Stomach (tissue), 9 donors: Measurements from ENCODE around the gene KHDRBS2. TPM values are rescaled to one million over a fixed set of nuclear protein-coding genes. Genes with fewer than 3 reads are reported as not detected.

Source experiments
- DNase-seq, 2 donors: peaks; one replicate each; pipeline versions ENCODE4 v3.0.0 to v3.0.0-alpha.2; 2013 to 2019
- H3K27ac ChIP-seq, 5 donors: fragments of 200-600 bp in 4 of 5; sonication (generic) in 4 of 5; one replicate each; pipeline ENCODE4 v1.5.1; 2013 to 2019; ENCODE audit warnings: mild to moderate bottlenecking in 1 of 5, moderate library complexity in 1 of 5
- H3K27me3 ChIP-seq, 3 donors: fragments of 200-600 bp; sonication (generic); one replicate each; pipeline ENCODE4 v1.5.1; 2017 to 2019; ENCODE audit warnings: mixed run types in 1 of 3
- H3K36me3 ChIP-seq, 4 donors: fragments of 200-600 bp; sonication (generic); 1 replicate in 3 of 4; 2 replicates in 1 of 4; pipeline ENCODE4 v1.5.1; 2016 to 2019
- H3K4me1 ChIP-seq, 4 donors: fragments of 200-600 bp; sonication (generic); one replicate each; pipeline ENCODE4 v1.5.1; 2016 to 2019
- H3K4me3 ChIP-seq, 4 donors: fragments of 200-600 bp; sonication (generic) in 3 of 4; one replicate each; pipeline ENCODE4 v1.5.1; 2016 to 2019; ENCODE audit warnings: mild to moderate bottlenecking in 1 of 4
- H3K9me3 ChIP-seq, 4 donors: fragments of 200-600 bp; sonication (generic); one replicate each; pipeline ENCODE4 v1.5.1; 2016 to 2019
- EP300 ChIP-seq: sonication (generic); formaldehyde crosslinking; IDR thresholded peaks from one replicate; pipeline ENCODE4 v1.6.1; 2017; ENCODE audit warnings: antibody characterized with exemption
- POLR2A ChIP-seq, 4 donors: fragments of 450-650 bp; IDR thresholded peaks; one replicate each; pipeline ENCODE4 v1.6.1; 2016; ENCODE audit warnings: antibody characterized with exemption in 4 of 4, control low read depth in 2 of 4, mild to moderate bottlenecking in 1 of 4, moderate library complexity in 1 of 4
- POLR2AphosphoS5 ChIP-seq, 3 donors: sonication (generic); formaldehyde crosslinking; IDR thresholded peaks; one replicate each; pipeline ENCODE4 v1.6.1; 2016; ENCODE audit warnings: antibody characterized with exemption in 3 of 3
- WGBS, 5 donors: extraction: QIAGEN DNeasy Blood & Tissue Kit in 3 of 5; methylation state at CpG; one replicate each; pipeline versions ENCODE4 v1.1.5 to v1.1.7; 2013 to 2018; 5-methylcytosine and 5-hydroxymethylcytosine counted together
- intact Hi-C: fragments of 100-400 bp; cut with DNase I; formaldehyde crosslinking; loops from one replicate; pipeline ENCODE4 v1.15.1; 2023; ENCODE audit warnings: low total_unique reads
- polyA plus RNA-seq, 3 donors: library from polyadenylated mRNA; stranded (reverse); fragments of 200-250 nt; gene quantifications; one replicate each; pipeline ENCODE4 v1.2.3, GENCODE V29; 2013
- total RNA-seq, 5 donors: library from RNA; depleted of rRNA; stranded (reverse); fragments of >200 nt; gene quantifications; one replicate each; pipeline versions ENCODE4 v1.1.0 to v1.2.3, GENCODE V29; 2014 to 2016
- TF ChIP-seq, protein P1 (sequence below), 7 experiments: fragments of 450-650 bp in 4 of 7; fragments of 200-600 bp in 3 of 7; sonication (generic) in 3 of 7; IDR thresholded peaks; one replicate each; pipeline ENCODE4 v1.5.1; 2016 to 2019; ENCODE audit warnings: antibody characterized with exemption in 7 of 7, control low read depth in 2 of 7, mild to moderate bottlenecking in 1 of 7
- donor health status: healthy with polysubstance abuse.
- donor health status: Bipolar disorder and iron deficiency.
- donor health status: healthy.

The KHDRBS2 gene
- total and polyA plus RNA-seq, 8 donors, result 0.45 to 0.87 (median 0.73) TPM; not detected in 5

DNA sequence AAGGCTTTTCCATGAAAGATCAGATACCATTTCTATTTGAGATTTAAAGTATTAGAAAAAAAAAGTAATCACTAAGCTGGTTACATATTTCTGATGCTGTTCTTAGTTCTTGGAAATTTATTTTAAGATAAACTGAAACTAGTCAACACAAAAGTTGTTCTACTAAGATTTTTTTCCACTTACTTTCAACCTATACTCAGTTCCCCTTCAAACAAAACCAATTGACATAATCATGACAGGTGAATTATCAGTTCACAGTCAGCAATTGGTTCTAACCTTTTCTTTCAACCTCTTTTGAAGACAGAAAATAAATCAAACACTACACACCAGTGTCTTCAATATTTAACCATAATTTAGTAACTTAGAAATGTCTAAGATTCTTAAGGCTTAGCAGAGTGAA is 228.7 kb downstream of the KHDRBS2 start:
- Histone ChIP-seq H3K27me3 (no peaks in the 10 kb centered on the region), H3K36me3 (no peaks in the 10 kb centered on the region), H3K9me3 (no peaks in the 10 kb centered on the region), H3K4me3 (no peak overlapping the region), H3K27ac (no peak overlapping the region), H3K4me1 (no peaks in the 10 kb centered on the region)
- DNase-seq, result no peak
- TF ChIP-seq POLR2A (IDR thresholded peaks at IDR 0.05), result no peak
- intact Hi-C loops, result no loop called here

DNA sequence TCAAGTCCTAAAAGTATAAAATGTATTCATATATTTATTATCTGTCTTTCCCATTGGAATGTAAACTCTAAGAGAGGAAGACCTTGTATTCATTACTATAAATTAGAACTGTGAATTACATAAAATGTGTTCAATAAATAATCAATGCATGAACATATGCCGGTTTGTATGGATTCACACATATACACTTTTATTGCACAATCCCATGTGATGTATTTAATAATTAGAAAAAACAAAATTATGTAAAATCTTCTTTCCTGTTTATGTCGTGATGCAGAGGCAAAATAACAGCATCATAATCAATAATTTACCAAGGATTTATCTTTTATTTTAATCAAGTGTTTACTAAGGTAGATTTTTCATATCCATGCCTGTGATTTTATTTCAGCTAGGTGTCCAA is 240.5 kb downstream of the KHDRBS2 start:
- Histone ChIP-seq H3K9me3 (no peaks in the 10 kb centered on the region), H3K36me3 (no peaks in the 10 kb centered on the region), H3K27ac (no peak overlapping the region), H3K27me3 (no peaks in the 10 kb centered on the region), H3K4me3 (no peak overlapping the region), H3K4me1 (no peaks in the 10 kb centered on the region)
- DNase-seq, result no peak
- 71 to 87% (median 77%) methylated on average over 2 of the region's 2 CpGs for WGBS, 5 donors
- TF ChIP-seq EP300, result no peak
- TF ChIP-seq, protein P1, sequence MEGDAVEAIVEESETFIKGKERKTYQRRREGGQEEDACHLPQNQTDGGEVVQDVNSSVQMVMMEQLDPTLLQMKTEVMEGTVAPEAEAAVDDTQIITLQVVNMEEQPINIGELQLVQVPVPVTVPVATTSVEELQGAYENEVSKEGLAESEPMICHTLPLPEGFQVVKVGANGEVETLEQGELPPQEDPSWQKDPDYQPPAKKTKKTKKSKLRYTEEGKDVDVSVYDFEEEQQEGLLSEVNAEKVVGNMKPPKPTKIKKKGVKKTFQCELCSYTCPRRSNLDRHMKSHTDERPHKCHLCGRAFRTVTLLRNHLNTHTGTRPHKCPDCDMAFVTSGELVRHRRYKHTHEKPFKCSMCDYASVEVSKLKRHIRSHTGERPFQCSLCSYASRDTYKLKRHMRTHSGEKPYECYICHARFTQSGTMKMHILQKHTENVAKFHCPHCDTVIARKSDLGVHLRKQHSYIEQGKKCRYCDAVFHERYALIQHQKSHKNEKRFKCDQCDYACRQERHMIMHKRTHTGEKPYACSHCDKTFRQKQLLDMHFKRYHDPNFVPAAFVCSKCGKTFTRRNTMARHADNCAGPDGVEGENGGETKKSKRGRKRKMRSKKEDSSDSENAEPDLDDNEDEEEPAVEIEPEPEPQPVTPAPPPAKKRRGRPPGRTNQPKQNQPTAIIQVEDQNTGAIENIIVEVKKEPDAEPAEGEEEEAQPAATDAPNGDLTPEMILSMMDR (IDR thresholded peaks at IDR 0.05), result no peak
- no peak for TF ChIP-seq POLR2A (IDR thresholded peaks at IDR 0.05)
- no peak for TF ChIP-seq POLR2AphosphoS5 (IDR thresholded peaks at IDR 0.05)
- intact Hi-C loops, result no loop called here

DNA sequence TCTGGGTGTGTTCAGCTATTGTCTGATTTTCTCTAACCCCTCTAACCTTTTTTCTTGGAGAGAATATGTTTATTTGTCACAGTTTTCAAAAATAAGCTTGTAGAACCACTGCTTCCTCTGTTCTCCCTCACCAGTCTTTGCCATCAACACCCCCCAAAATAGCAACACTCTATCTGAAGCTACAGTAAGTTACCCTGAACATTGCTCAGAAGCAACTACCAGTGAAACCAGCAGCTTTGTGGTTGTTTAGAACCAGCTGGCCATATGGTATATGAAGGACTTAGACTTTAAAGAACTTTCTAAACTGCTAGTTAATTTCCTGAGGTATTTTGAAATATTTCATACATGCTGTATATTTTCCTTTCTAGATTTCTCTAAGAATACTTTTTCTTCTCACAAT is 242.9 kb downstream of the KHDRBS2 start:
- Histone ChIP-seq H3K36me3 (no peaks in the 10 kb centered on the region), H3K27ac (no peak overlapping the region), H3K4me3 (no peak overlapping the region), H3K4me1 (no peaks in the 10 kb centered on the region), H3K9me3 (no peaks in the 10 kb centered on the region), H3K27me3 (no peaks in the 10 kb centered on the region)
- DNase-seq, result no peak
- TF ChIP-seq POLR2AphosphoS5 (IDR thresholded peaks at IDR 0.05) (no peak), POLR2A (IDR thresholded peaks at IDR 0.05) (no peak)
- intact Hi-C loops, result no loop called here

DNA sequence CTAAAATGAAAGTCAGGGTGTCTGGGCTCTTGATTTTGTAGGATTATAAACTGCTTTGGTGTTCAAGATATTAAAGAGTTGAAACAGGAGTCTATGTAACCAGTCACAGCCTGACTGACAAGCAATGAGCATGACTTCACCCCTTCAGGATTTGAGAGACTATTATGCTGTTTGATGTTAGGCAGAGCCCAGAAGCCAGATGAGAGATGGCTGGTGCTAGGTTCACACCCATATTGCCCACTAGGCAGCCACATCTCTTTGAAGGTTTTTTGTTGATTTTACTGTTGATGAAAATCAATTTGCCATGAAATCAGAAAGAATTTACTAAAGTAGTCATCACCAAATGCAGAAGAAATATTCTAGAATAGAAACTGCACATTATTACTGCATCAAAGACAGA is 243.6 kb downstream of the KHDRBS2 start:
- no peaks in the 10 kb centered on the region for H3K4me1 ChIP-seq
- H3K9me3 ChIP-seq, result no peaks in the 10 kb centered on the region
- H3K36me3 ChIP-seq, result no peaks in the 10 kb centered on the region
- intact Hi-C loops, result no loop called here
- no peak overlapping the region for H3K27ac ChIP-seq
- no peaks in the 10 kb centered on the region for H3K27me3 ChIP-seq
- TF ChIP-seq, protein P1 (IDR thresholded peaks at IDR 0.05), result no peak
- TF ChIP-seq EP300, result no peak
- TF ChIP-seq POLR2AphosphoS5 (IDR thresholded peaks at IDR 0.05), result no peak
- no peak for TF ChIP-seq POLR2A (IDR thresholded peaks at IDR 0.05)
- no peak for DNase-seq
- H3K4me3 ChIP-seq, result no peak overlapping the region

DNA sequence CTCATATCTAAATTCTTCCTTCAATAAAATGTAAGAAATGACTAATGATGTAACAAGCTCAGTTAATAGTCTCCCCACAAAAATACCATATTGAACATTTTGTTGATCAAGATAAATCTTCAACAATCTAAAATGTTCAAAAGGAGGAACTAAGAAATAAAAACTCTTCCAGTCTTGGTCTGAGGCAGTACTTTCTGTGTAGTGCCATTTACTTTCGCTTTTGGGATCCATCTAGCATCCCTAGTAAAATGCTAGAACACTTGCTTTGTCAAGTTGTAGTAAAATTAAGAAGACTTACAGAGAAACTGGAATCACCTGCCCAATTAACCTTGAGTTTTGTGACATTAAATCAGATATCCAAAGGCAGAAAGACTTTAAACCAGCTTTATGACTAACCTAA is 246.4 kb downstream of the KHDRBS2 start:
- no peaks in the 10 kb centered on the region for H3K36me3 ChIP-seq

More for the DNA sequence above, 246.4 kb downstream of the KHDRBS2 start:
- TF ChIP-seq, protein P1 (IDR thresholded peaks at IDR 0.05), result no peak
- no peak for TF ChIP-seq EP300
- no peak for TF ChIP-seq POLR2A (IDR thresholded peaks at IDR 0.05)
- TF ChIP-seq POLR2AphosphoS5 (IDR thresholded peaks at IDR 0.05), result no peak
- intact Hi-C loops, result no loop called here
- no peak for DNase-seq
- H3K27ac ChIP-seq, result no peak overlapping the region
- H3K9me3 ChIP-seq, result peaks cover 0 to 5% (median 0%) of the 10 kb centered on the region in 4 donors
- no peaks in the 10 kb centered on the region for H3K4me1 ChIP-seq
- H3K27me3 ChIP-seq, result no peaks in the 10 kb centered on the region
- H3K4me3 ChIP-seq, result no peak overlapping the region
- WGBS, 5 donors, result 61 to 83% (median 71%) methylated on average over 1 of the region's 1 CpG
